ENCODE data around the gene PRELP.

DNA sequence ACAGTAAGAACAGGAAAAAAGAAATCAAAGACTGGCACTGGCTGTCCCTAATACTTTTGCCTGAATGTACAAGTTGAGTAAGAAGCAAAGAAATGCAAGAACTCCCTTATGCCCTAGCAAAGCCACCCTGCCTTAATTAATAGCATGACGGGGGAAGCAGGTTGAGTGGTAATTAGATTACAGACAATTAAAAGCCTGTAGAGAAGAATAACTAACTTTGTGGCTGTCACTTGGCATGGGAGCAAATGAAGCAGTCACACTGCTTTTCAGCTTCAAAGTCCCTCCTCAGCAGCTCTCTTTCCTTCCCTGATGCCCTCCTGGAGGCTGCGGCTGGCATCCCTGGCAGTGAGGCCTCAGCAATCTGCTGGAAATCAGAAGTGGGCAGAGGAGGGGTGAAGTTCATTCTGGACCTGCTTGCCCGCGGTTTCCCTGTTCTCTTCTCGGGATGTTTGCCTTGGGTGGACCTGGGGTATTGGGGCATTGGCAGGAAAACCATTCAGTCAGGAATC is 21.7 kb downstream of the PRELP start:
- TF ChIP-seq, protein P1, sequence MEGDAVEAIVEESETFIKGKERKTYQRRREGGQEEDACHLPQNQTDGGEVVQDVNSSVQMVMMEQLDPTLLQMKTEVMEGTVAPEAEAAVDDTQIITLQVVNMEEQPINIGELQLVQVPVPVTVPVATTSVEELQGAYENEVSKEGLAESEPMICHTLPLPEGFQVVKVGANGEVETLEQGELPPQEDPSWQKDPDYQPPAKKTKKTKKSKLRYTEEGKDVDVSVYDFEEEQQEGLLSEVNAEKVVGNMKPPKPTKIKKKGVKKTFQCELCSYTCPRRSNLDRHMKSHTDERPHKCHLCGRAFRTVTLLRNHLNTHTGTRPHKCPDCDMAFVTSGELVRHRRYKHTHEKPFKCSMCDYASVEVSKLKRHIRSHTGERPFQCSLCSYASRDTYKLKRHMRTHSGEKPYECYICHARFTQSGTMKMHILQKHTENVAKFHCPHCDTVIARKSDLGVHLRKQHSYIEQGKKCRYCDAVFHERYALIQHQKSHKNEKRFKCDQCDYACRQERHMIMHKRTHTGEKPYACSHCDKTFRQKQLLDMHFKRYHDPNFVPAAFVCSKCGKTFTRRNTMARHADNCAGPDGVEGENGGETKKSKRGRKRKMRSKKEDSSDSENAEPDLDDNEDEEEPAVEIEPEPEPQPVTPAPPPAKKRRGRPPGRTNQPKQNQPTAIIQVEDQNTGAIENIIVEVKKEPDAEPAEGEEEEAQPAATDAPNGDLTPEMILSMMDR (conservative IDR thresholded peaks at IDR 0.05 in 1 of 2, IDR thresholded peaks at IDR 0.05 in 1 of 2; ENCODE audit: extremely low read depth in 1 of 2, insufficient read depth in 1 of 2, low read depth in 1 of 2, low read length in 2 of 2), result no peak
- no peak for TF ChIP-seq EZH2 (IDR thresholded peaks at IDR 0.05; ENCODE audit: borderline replicate concordance, low read length)
